Adrenal gland (tissue), 5 donors: ENCODE data around the gene TET3.

ENCODE experiments used
- CTCF ChIP-seq, 6 experiments: fragments of 450-650 bp in 4 of 6; fragments of 200-600 bp in 2 of 6; sonication (generic) in 1 of 6; IDR thresholded peaks; 1 replicate in 5 of 6; 2 replicates in 1 of 6; pipeline versions ENCODE4 v1.5.1 to v1.8.0; 2016 to 2021; ENCODE audit warnings: antibody characterized with exemption in 6 of 6, mild to moderate bottlenecking in 2 of 6, moderate library complexity in 1 of 6
- POLR2A ChIP-seq, 2 donors: fragments of 450-650 bp; IDR thresholded peaks; one replicate each; pipeline ENCODE4 v1.6.1; 2017; ENCODE audit warnings: antibody characterized with exemption in 2 of 2, mild to moderate bottlenecking in 2 of 2, moderate library complexity in 1 of 2
- donor health status: DM: no; HTN: no; CAD: no.

- TF ChIP-seq POLR2A (IDR thresholded peaks at IDR 0.05) (no peak), CTCF (IDR thresholded peaks at IDR 0.05) (no peak)
These were observed 2.5 kb upstream of the TET3 start for GRCh38 chr2:73982140-73982617.
